Activated B cell treated with CpG ODN at 0.5 μM for 24 hours (primary cell): Measurements from ENCODE around the gene PFKFB3. TPM values are rescaled to one million over a fixed set of nuclear protein-coding genes. Genes with fewer than 3 reads are reported as not detected.
"Not testable (repeated sequence)": the region's sequence is repeated elsewhere in the genome, so short reads cannot be mapped to it uniquely, and the experiment has no call there.

Experiments
- ATAC-seq: fragments of 200-7000 bp; cut with Tn5 transposase; one replicate; pipeline ENCODE4 v1.10.0; 2021; ENCODE audit warnings: low read depth, mild to moderate bottlenecking, moderate library complexity
- CTCF ChIA-PET: fragments of 350-600 bp; sonication (Branson Sonifier 250); formaldehyde crosslinking; loops from one replicate; lab custom pipeline; 2021; ENCODE audit warnings: antibody characterized with exemption; lab: Charles Lee
- POLR2A ChIA-PET: fragments of 350-600 bp; sonication (Branson Sonifier 250); formaldehyde crosslinking; loops from one replicate; lab custom pipeline; 2021; ENCODE audit warnings: antibody characterized with exemption; lab: Charles Lee
- DNase-seq: peaks from one replicate; pipeline ENCODE4 v3.0.0; 2022
- H3K27ac Mint-ChIP-seq: one replicate; pipeline ENCODE4 v1.8.0; 2020; ENCODE audit warnings: mixed read lengths
- H3K27me3 Mint-ChIP-seq: one replicate; pipeline ENCODE4 v1.8.0; 2021; ENCODE audit warnings: mixed read lengths
- H3K36me3 Mint-ChIP-seq: one replicate; pipeline ENCODE4 v1.8.0; 2021; ENCODE audit warnings: low read depth, mixed read lengths
- H3K4me1 Mint-ChIP-seq: one replicate; pipeline ENCODE4 v1.8.0; 2021; ENCODE audit warnings: mixed read lengths
- H3K4me3 Mint-ChIP-seq: one replicate; pipeline ENCODE4 v1.8.0; 2020; ENCODE audit warnings: mild to moderate bottlenecking, mixed read lengths
- H3K9me3 Mint-ChIP-seq: one replicate; pipeline ENCODE4 v1.8.0; 2020; ENCODE audit warnings: mixed read lengths
- CTCF ChIP-seq: fragments of 200-600 bp; IDR thresholded peaks from one replicate; pipeline ENCODE4 v1.8.0; 2022; ENCODE audit warnings: antibody characterized with exemption, mild to moderate bottlenecking
- intact Hi-C: fragments of 100-400 bp; cut with micrococcal nuclease; formaldehyde crosslinking; loops from one replicate; pipeline ENCODE4 v1.15.1; 2024
- total RNA-seq: library from RNA; stranded (reverse); gene quantifications from 2 replicates; pipeline ENCODE4 v1.2.3, GENCODE V29; 2022

The PFKFB3 gene
- total RNA-seq, 1 donor from 2014 or later: 105 TPM

DNA sequence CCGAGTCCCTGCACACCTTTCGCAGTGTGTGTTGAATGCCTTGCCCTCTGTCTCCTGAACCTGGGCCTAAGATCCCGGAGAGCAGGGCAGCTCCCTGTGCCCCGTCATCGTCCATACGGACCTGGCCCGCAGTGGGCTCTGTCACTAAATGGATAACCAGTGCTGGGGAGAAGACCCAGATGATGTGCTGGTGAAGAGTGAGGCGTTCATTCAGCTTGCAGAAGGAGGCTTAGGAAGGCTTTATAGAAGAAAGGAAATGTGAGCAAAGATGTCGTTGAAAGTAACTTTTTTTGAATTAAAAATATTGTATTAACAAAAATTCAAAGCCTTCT, 34.4 kb downstream of the PFKFB3 start:
- H3K4me1 Mint-ChIP-seq: peaks cover 6% of the 10 kb centered on the region
- no peak overlapping the region for H3K27ac Mint-ChIP-seq
- intact Hi-C loops: no loop called here
- DNase-seq: no peak
- TF ChIP-seq CTCF: no peak
- no peak for ATAC-seq
- ChIA-PET POLR2A (interaction anchor here (0.6 to 1.3 kb wide), 2 partner anchors 23 to 59 kb away, joined by 4 to 6 read pairs; no protein-coding TSS in a partner anchor), CTCF (no interaction called here)
- H3K36me3 Mint-ChIP-seq: peaks cover 50% of the 10 kb centered on the region
- H3K27me3 Mint-ChIP-seq: no peaks in the 10 kb centered on the region
- H3K9me3 Mint-ChIP-seq: no peaks in the 10 kb centered on the region
- H3K4me3 Mint-ChIP-seq: no peak overlapping the region

GRCh38 chr10:6238587-6239212, 36.0 kb downstream of the PFKFB3 start:
- H3K36me3 Mint-ChIP-seq: peaks cover 38% of the 10 kb centered on the region
- H3K4me3 Mint-ChIP-seq, H3K27ac Mint-ChIP-seq, intact Hi-C loops, H3K9me3 Mint-ChIP-seq, CTCF ChIA-PET, H3K27me3 Mint-ChIP-seq, H3K4me1 Mint-ChIP-seq, DNase-seq, ATAC-seq: not testable (repeated sequence)
- POLR2A ChIA-PET: interaction anchor here (1.2 kb wide), 1 partner anchor 109 kb away, joined by 3 read pairs; no protein-coding TSS in a partner anchor

DNA sequence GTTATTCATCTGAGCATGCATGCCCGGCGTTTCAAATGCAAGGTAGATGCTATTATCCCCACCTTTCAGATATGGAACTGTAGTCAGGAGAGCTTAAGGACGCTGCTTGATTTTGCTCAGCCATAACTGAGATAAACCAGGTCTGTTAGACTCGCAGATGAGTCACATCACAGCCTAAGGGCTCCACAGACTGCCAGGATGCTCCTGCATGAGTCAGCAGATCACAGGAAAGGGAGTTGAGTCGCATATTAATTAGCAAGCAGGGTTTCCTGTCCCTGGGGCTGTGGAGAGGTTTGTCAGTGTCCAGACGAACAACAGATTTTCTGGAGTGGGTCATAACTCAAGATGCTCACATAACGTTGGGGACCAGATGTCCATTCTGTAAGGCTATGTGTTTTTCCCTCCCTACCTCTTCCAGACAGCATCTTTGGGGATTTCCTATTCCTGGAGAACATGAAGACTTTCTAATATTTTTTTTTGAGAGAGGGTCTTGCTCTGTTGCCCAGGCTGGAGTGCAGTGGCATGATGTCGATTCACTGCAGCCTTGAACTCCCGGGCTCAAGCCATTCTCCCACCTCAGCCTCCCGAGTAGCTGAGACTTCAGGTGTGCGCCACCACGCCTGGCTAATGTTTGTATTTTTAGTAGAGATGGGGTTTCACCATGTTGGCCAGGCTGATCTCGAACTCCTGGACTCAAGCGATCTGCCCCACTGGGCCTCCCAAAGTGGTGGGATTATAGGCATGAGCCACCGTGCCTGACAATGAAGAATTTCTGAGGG, 36.7 kb downstream of the PFKFB3 start:
- TF ChIP-seq CTCF: no peak
- intact Hi-C loops: no loop called here
- H3K36me3 Mint-ChIP-seq: peaks cover 31% of the 10 kb centered on the region
- ChIA-PET POLR2A (interaction anchor here (1.2 kb wide), 1 partner anchor 109 kb away, joined by 3 read pairs; no protein-coding TSS in a partner anchor), CTCF (no interaction called here)
- no peaks in the 10 kb centered on the region for H3K27me3 Mint-ChIP-seq
- H3K27ac Mint-ChIP-seq: no peak overlapping the region
- H3K4me3 Mint-ChIP-seq: no peak overlapping the region
- peaks cover 7% of the 10 kb centered on the region for H3K4me1 Mint-ChIP-seq
- no peak for DNase-seq
- peak; percentile 57 for ATAC-seq
- H3K9me3 Mint-ChIP-seq: no peaks in the 10 kb centered on the region

- Mint-ChIP-seq H3K4me1 (peaks cover 7% of the 10 kb centered on the region), H3K27me3 (no peaks in the 10 kb centered on the region), H3K4me3 (no peak overlapping the region), H3K27ac (peak overlapping the region; percentile 24), H3K36me3 (peaks cover 26% of the 10 kb centered on the region), H3K9me3 (no peaks in the 10 kb centered on the region)
- ChIA-PET POLR2A (no interaction called here), CTCF (no interaction called here)
- no peak for TF ChIP-seq CTCF
- DNase-seq: no peak
- ATAC-seq: no peak
- intact Hi-C loops: no loop called here
Observed at GRCh38 chr10:6240254-6240653, 37.5 kb downstream of the PFKFB3 start.

- no peak overlapping the region for H3K4me3 Mint-ChIP-seq
- no peak overlapping the region for H3K27ac Mint-ChIP-seq
- TF ChIP-seq CTCF: no peak
- H3K27me3 Mint-ChIP-seq: no peaks in the 10 kb centered on the region
- peaks cover 12% of the 10 kb centered on the region for H3K36me3 Mint-ChIP-seq
- intact Hi-C loops: no loop called here
- ChIA-PET CTCF (no interaction called here), POLR2A (interaction anchor here (0.7 kb wide), 2 partner anchors 38 to 126 kb away, joined by 3 to 7 read pairs; no protein-coding TSS in a partner anchor)
- H3K9me3 Mint-ChIP-seq: no peaks in the 10 kb centered on the region
- peaks cover 7% of the 10 kb centered on the region for H3K4me1 Mint-ChIP-seq
- ATAC-seq (no peak), DNase-seq (no peak)
Observed at GRCh38 chr10:6242089-6242488, 39.4 kb downstream of the PFKFB3 start.
